Common myeloid progenitor, CD34-positive (primary cell): ENCODE measurements around the gene PLEKHG4B.

ENCODE experiments used
- CTCF ChIA-PET: fragments of 350-600 bp; sonication (Branson Sonifier 250); formaldehyde crosslinking; loops from one replicate; lab custom pipeline; 2021; ENCODE audit warnings: antibody characterized with exemption; lab: Charles Lee
- POLR2A ChIA-PET: fragments of 350-600 bp; sonication (Branson Sonifier 250); formaldehyde crosslinking; loops from one replicate; lab custom pipeline; 2021; ENCODE audit warnings: antibody characterized with exemption; lab: Charles Lee
- DNase-seq, 3 donors: peaks; one replicate each; pipeline versions ENCODE4 v3.0.0 to v3.0.0-alpha.2; 2013
- H3K27ac ChIP-seq, 2 experiments: 1 replicate in 1 of 2; 2 replicates in 1 of 2; pipeline ENCODE4 v1.7.0; 2013; ENCODE audit warnings: inconsistent platforms in 2 of 2, low read length in 2 of 2, mild to moderate bottlenecking in 2 of 2, low read depth in 1 of 2, moderate library complexity in 1 of 2; ENCODE audit not compliant: severe bottlenecking in 2 of 2, insufficient read depth in 1 of 2, poor library complexity in 1 of 2
- H3K27me3 ChIP-seq, 5 experiments: replicated peaks in 2 of 5; 1 replicate in 3 of 5; 2 replicates in 2 of 5; pipeline versions ENCODE4 v1.6.1 to v1.7.0; 2013; ENCODE audit warnings: low read length in 4 of 5, mild to moderate bottlenecking in 2 of 5, moderate library complexity in 2 of 5, inconsistent platforms in 1 of 5; ENCODE audit not compliant: insufficient read depth in 5 of 5, control insufficient read depth in 4 of 5
- H3K36me3 ChIP-seq, 4 experiments: 1 replicate in 2 of 4; 2 replicates in 2 of 4; pipeline versions ENCODE4 v1.6.1 to v1.7.0; 2013; ENCODE audit warnings: low read length in 3 of 4, control low read depth in 1 of 4, mild to moderate bottlenecking in 1 of 4; ENCODE audit not compliant: control insufficient read depth in 4 of 4, insufficient read depth in 4 of 4
- H3K4me1 ChIP-seq, 4 experiments: 1 replicate in 3 of 4; 2 replicates in 1 of 4; pipeline versions ENCODE4 v1.6.1 to v1.7.1; 2013; ENCODE audit warnings: low read length in 3 of 4, mild to moderate bottlenecking in 3 of 4, control low read depth in 1 of 4, inconsistent platforms in 1 of 4, moderate library complexity in 1 of 4; ENCODE audit not compliant: control insufficient read depth in 4 of 4, insufficient read depth in 4 of 4; ENCODE audit errors: control extremely low read depth in 1 of 4
- H3K4me3 ChIP-seq, 7 experiments: 1 replicate in 4 of 7; 2 replicates in 3 of 7; pipeline versions ENCODE4 v1.5.1 to v1.7.0; 2013; ENCODE audit warnings: mild to moderate bottlenecking in 7 of 7, low read length in 6 of 7, moderate library complexity in 6 of 7, inconsistent platforms in 2 of 7, low read depth in 2 of 7, control low read depth in 1 of 7; ENCODE audit not compliant: insufficient read depth in 4 of 7, control insufficient read depth in 1 of 7; ENCODE audit errors: extremely low read depth in 1 of 7
- H3K9me3 ChIP-seq, 5 experiments: 1 replicate in 4 of 5; 2 replicates in 1 of 5; pipeline versions ENCODE4 v1.6.1 to v1.7.1; 2013; ENCODE audit warnings: low read length in 4 of 5, mild to moderate bottlenecking in 2 of 5, inconsistent platforms in 1 of 5, low read depth in 1 of 5, moderate library complexity in 1 of 5; ENCODE audit not compliant: control insufficient read depth in 4 of 5, insufficient read depth in 2 of 5; ENCODE audit errors: control extremely low read depth in 1 of 5
- WGBS: methylation state at CpG from one replicate; pipeline ENCODE4 v1.1.5; 2013; ENCODE audit not compliant: insufficient coverage; 5-methylcytosine and 5-hydroxymethylcytosine counted together

The PLEKHG4B gene

GRCh38 chr5:79263-79662 is 12.7 kb upstream of the PLEKHG4B start:
- Histone ChIP-seq H3K9me3 (no peaks in the 10 kb centered on the region), H3K4me3 (no peak overlapping the region), H3K36me3 (no peaks in the 10 kb centered on the region), H3K27ac (no peak overlapping the region), H3K4me1 (no peaks in the 10 kb centered on the region), H3K27me3 (peaks cover 0 to 3% (median 0%) of the 10 kb centered on the region in 5 experiments)
- 91% methylated on average over 7 of the region's 10 CpGs for WGBS
- ChIA-PET CTCF (interaction anchor here (1.1 to 1.2 kb wide), 2 partner anchors 33 to 205 kb away, joined by 3 to 4 read pairs; no protein-coding TSS in a partner anchor), POLR2A (no interaction called here)
- no peak for DNase-seq

- H3K9me3 ChIP-seq: no peaks in the 10 kb centered on the region
- ChIA-PET POLR2A (no interaction called here), CTCF (interaction anchor here (1.1 to 1.2 kb wide), 2 partner anchors 33 to 204 kb away, joined by 3 to 4 read pairs; no protein-coding TSS in a partner anchor)
- no peaks in the 10 kb centered on the region for H3K4me1 ChIP-seq
- H3K27ac ChIP-seq: no peak overlapping the region
- H3K4me3 ChIP-seq: no peak overlapping the region
- no peak for DNase-seq
- H3K27me3 ChIP-seq: peaks cover 0 to 3% (median 0%) of the 10 kb centered on the region in 5 experiments
- 100% methylated on average over 1 of the region's 5 CpGs for WGBS
- H3K36me3 ChIP-seq: no peaks in the 10 kb centered on the region
Observed at GRCh38 chr5:79821-80220, 12.1 kb upstream of the PLEKHG4B start.

GRCh38 chr5:81391-82021 is 10.5 kb upstream of the PLEKHG4B start:
- H3K27ac ChIP-seq: no peak overlapping the region
- no peaks in the 10 kb centered on the region for H3K36me3 ChIP-seq
- POLR2A ChIA-PET: no interaction called here
- 98% methylated on average over 18 of the region's 19 CpGs for WGBS
- H3K9me3 ChIP-seq: no peaks in the 10 kb centered on the region
- CTCF ChIA-PET: interaction anchor here (1.4 kb wide), 1 partner anchor 77 kb away, joined by 6 read pairs; no protein-coding TSS in a partner anchor
- H3K27me3 ChIP-seq: peaks cover 0 to 3% (median 0%) of the 10 kb centered on the region in 5 experiments
- DNase-seq: no peak
- no peak overlapping the region for H3K4me3 ChIP-seq
- H3K4me1 ChIP-seq: no peaks in the 10 kb centered on the region

GRCh38 chr5:82097-82496 is 9.9 kb upstream of the PLEKHG4B start:
- no peak for DNase-seq

GRCh38 chr5:82570-82969 is 9.4 kb upstream of the PLEKHG4B start:
- no peak overlapping the region for H3K4me3 ChIP-seq
- 94% methylated on average over 7 of the region's 10 CpGs for WGBS
- H3K9me3 ChIP-seq: no peaks in the 10 kb centered on the region
- no peak for DNase-seq
- ChIA-PET POLR2A (no interaction called here), CTCF (no interaction called here)
- H3K36me3 ChIP-seq: no peaks in the 10 kb centered on the region
- no peak overlapping the region for H3K27ac ChIP-seq
- H3K27me3 ChIP-seq: peaks cover 0 to 3% (median 0%) of the 10 kb centered on the region in 5 experiments
- no peaks in the 10 kb centered on the region for H3K4me1 ChIP-seq

More at GRCh38 chr5:82097-82496, 9.9 kb upstream of the PLEKHG4B start:
- Histone ChIP-seq H3K27ac (no peak overlapping the region), H3K27me3 (peaks cover 0 to 3% (median 0%) of the 10 kb centered on the region in 5 experiments), H3K9me3 (no peaks in the 10 kb centered on the region), H3K36me3 (no peaks in the 10 kb centered on the region), H3K4me1 (no peaks in the 10 kb centered on the region), H3K4me3 (no peak overlapping the region)
- 91% methylated on average over 7 of the region's 9 CpGs for WGBS
- CTCF ChIA-PET: interaction anchor here (1.4 kb wide), 1 partner anchor 77 kb away, joined by 6 read pairs; no protein-coding TSS in a partner anchor
- POLR2A ChIA-PET: no interaction called here

- no peaks in the 10 kb centered on the region for H3K36me3 ChIP-seq
- no peaks in the 10 kb centered on the region for H3K9me3 ChIP-seq
- ChIA-PET POLR2A (no interaction called here), CTCF (no interaction called here)
- H3K27me3 ChIP-seq: peaks cover 0 to 3% (median 0%) of the 10 kb centered on the region in 5 experiments
- DNase-seq: no peak
- H3K27ac ChIP-seq: no peak overlapping the region
- H3K4me1 ChIP-seq: no peaks in the 10 kb centered on the region
- no peak overlapping the region for H3K4me3 ChIP-seq
- WGBS: 79% methylated on average over 3 of the region's 13 CpGs
Observed at GRCh38 chr5:83029-83428, 8.9 kb upstream of the PLEKHG4B start.

GRCh38 chr5:85334-85995 is 6.5 kb upstream of the PLEKHG4B start:
- no peaks in the 10 kb centered on the region for H3K9me3 ChIP-seq
- ChIA-PET CTCF (no interaction called here), POLR2A (no interaction called here)
- H3K27ac ChIP-seq: no peak overlapping the region
- H3K36me3 ChIP-seq: no peaks in the 10 kb centered on the region
- H3K4me1 ChIP-seq: no peaks in the 10 kb centered on the region
- H3K4me3 ChIP-seq: no peak overlapping the region
- DNase-seq: no peak
- peaks cover 0 to 3% (median 0%) of the 10 kb centered on the region in 5 experiments for H3K27me3 ChIP-seq
- 94% methylated on average over 8 of the region's 22 CpGs for WGBS
